ENCODE data around the gene TMEM170A.

- TF ChIP-seq CTCF (IDR thresholded peaks at IDR 0.05; ENCODE audit: insufficient read depth, low read length, poor library complexity, severe bottlenecking) = no peak
- TF ChIP-seq EZH2phosphoT487 (conservative IDR thresholded peaks at IDR 0.05; ENCODE audit: low read length) = no peak
Observed at GRCh38 chr16:75401691-75402090, 62.8 kb downstream of the TMEM170A start.
